Ishikawa (cell line): ENCODE measurements around the gene ZBTB12.

Experiments
- CEBPB ChIP-seq: IDR thresholded peaks from 2 replicates; pipeline ENCODE4 v1.6.1; 2012
- CREB1 ChIP-seq: IDR thresholded peaks from 2 replicates; pipeline ENCODE4 v1.6.1; 2012; ENCODE audit warnings: low read depth
- EGR1 ChIP-seq: IDR thresholded peaks from 2 replicates; pipeline ENCODE4 v1.6.1; 2012
- EP300 ChIP-seq: IDR thresholded peaks from 2 replicates; pipeline ENCODE4 v1.6.1; 2012; ENCODE audit warnings: borderline replicate concordance
- FOXM1 ChIP-seq: IDR thresholded peaks from 2 replicates; pipeline ENCODE4 v1.6.1; 2012; ENCODE audit warnings: low read depth, borderline replicate concordance
- NFIC ChIP-seq: IDR thresholded peaks from 2 replicates; pipeline ENCODE4 v1.6.1; 2012
- RAD21 ChIP-seq: IDR thresholded peaks from 2 replicates; pipeline ENCODE4 v1.6.1; 2012; ENCODE audit warnings: low read depth
- TAF1 ChIP-seq: IDR thresholded peaks from 2 replicates; pipeline ENCODE4 v1.6.1; 2012; ENCODE audit warnings: low read depth, mild to moderate bottlenecking
- TCF12 ChIP-seq: IDR thresholded peaks from 2 replicates; pipeline ENCODE4 v1.6.1; 2012; ENCODE audit warnings: low read depth
- TEAD4 ChIP-seq: IDR thresholded peaks from 2 replicates; pipeline ENCODE4 v1.6.1; 2012
- YY1 ChIP-seq: IDR thresholded peaks from 2 replicates; pipeline ENCODE4 v1.6.1; 2012; ENCODE audit warnings: low read depth
- ZBTB7A ChIP-seq: IDR thresholded peaks from 2 replicates; pipeline ENCODE4 v1.6.1; 2012; ENCODE audit warnings: low read depth
- TF ChIP-seq, protein P1 (sequence below): IDR thresholded peaks from 2 replicates; pipeline ENCODE4 v1.6.1; 2012; ENCODE audit warnings: low read depth, mild to moderate bottlenecking
- TF ChIP-seq, protein P2 (sequence below): IDR thresholded peaks from 2 replicates; pipeline ENCODE4 v1.6.1; 2012
- TF ChIP-seq, protein P3 (sequence below): IDR thresholded peaks from 2 replicates; pipeline ENCODE4 v1.6.1; 2012

Gene ZBTB12

DNA sequence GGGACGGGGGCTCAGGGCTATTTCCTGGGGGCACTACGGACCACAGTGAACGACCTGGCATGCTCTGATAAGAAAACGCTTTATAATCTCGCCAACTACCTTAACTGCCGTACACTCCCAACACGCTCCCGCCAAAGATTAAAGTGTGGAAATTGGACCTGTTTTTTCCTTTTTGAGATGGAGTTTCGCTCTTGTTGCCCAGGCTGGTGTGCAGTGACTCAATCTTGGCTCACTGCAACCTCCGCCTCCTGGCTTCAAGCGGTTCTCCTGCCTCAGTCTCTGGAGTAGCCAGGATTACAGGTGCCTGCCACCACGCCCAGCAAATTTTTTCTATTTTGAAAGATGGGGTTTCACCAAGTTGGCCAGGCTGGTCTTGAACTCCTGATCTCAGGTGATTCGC, 22.7 kb downstream of the ZBTB12 start:
- TF ChIP-seq, protein P1, sequence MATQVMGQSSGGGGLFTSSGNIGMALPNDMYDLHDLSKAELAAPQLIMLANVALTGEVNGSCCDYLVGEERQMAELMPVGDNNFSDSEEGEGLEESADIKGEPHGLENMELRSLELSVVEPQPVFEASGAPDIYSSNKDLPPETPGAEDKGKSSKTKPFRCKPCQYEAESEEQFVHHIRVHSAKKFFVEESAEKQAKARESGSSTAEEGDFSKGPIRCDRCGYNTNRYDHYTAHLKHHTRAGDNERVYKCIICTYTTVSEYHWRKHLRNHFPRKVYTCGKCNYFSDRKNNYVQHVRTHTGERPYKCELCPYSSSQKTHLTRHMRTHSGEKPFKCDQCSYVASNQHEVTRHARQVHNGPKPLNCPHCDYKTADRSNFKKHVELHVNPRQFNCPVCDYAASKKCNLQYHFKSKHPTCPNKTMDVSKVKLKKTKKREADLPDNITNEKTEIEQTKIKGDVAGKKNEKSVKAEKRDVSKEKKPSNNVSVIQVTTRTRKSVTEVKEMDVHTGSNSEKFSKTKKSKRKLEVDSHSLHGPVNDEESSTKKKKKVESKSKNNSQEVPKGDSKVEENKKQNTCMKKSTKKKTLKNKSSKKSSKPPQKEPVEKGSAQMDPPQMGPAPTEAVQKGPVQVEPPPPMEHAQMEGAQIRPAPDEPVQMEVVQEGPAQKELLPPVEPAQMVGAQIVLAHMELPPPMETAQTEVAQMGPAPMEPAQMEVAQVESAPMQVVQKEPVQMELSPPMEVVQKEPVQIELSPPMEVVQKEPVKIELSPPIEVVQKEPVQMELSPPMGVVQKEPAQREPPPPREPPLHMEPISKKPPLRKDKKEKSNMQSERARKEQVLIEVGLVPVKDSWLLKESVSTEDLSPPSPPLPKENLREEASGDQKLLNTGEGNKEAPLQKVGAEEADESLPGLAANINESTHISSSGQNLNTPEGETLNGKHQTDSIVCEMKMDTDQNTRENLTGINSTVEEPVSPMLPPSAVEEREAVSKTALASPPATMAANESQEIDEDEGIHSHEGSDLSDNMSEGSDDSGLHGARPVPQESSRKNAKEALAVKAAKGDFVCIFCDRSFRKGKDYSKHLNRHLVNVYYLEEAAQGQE, result no peak
- no peak for TF ChIP-seq TAF1
- TF ChIP-seq RAD21, result no peak
- TF ChIP-seq, protein P2, sequence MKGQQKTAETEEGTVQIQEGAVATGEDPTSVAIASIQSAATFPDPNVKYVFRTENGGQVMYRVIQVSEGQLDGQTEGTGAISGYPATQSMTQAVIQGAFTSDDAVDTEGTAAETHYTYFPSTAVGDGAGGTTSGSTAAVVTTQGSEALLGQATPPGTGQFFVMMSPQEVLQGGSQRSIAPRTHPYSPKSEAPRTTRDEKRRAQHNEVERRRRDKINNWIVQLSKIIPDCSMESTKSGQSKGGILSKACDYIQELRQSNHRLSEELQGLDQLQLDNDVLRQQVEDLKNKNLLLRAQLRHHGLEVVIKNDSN, result no peak
- no peak for TF ChIP-seq EGR1
- no peak for TF ChIP-seq CREB1
- TF ChIP-seq CEBPB, result no peak
- TF ChIP-seq NFIC, result no peak
- no peak for TF ChIP-seq ZBTB7A
- TF ChIP-seq TCF12, result no peak
- TF ChIP-seq EP300, result no peak
- TF ChIP-seq YY1, result no peak
- no peak for TF ChIP-seq FOXM1
- TF ChIP-seq, protein P3, sequence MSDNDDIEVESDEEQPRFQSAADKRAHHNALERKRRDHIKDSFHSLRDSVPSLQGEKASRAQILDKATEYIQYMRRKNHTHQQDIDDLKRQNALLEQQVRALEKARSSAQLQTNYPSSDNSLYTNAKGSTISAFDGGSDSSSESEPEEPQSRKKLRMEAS, result no peak

DNA sequence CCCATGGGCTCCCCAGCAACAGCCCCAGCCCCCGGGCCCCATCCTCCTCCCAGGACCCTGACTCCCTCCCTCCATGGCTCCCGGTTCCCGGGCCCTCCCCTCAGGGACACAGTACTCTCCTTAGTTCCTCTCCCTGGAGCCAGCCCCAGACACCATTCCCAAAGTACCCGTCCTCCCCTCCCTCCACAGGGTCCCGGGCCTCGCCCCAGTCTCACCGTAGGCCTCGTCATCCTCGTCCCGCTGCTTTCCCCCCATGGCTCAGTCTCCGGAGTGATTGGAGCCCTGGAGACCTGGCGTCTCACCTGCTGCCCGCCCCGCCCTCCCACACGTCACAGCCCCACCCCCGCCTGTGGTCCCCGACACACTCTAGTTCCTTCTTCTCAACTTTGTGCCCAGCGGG, 23.2 kb downstream of the ZBTB12 start, which contains the start of gene SLC44A4:
SLC44A4 (minus strand) TSS at position 272 of the 400 bp plus-strand sequence; CDS start at position 255, 17 bp downstream.
- no peak for TF ChIP-seq EP300
- TF ChIP-seq, protein P3, result no peak
- no peak for TF ChIP-seq CEBPB
- no peak for TF ChIP-seq TEAD4
- no peak for TF ChIP-seq TCF12
- TF ChIP-seq, protein P2, result no peak
- TF ChIP-seq TAF1, result no peak

DNA sequence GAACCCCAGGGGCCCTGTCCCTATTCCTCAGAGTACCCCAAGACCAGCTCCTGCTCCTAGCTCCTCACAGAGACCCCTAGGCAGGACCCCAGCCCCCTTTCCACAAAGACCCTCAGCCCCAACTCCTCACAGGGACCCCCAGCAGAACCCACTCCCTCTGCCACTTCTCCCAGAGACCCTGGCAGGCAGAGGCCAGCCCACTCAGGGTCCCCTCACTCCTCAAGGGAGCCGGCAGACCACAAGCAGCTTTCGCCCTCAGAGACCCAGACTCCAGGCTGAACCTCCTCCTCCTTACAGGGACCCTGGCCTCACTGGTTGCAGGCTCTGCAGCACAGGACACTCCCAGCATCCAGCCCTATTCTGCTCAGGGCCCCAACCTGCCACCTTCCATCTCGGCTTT, 23.7 kb downstream of the ZBTB12 start:
- TF ChIP-seq, protein P3, result no peak
- TF ChIP-seq YY1, result no peak
- no peak for TF ChIP-seq TEAD4
- TF ChIP-seq, protein P2, result no peak
- TF ChIP-seq EGR1, result no peak

DNA sequence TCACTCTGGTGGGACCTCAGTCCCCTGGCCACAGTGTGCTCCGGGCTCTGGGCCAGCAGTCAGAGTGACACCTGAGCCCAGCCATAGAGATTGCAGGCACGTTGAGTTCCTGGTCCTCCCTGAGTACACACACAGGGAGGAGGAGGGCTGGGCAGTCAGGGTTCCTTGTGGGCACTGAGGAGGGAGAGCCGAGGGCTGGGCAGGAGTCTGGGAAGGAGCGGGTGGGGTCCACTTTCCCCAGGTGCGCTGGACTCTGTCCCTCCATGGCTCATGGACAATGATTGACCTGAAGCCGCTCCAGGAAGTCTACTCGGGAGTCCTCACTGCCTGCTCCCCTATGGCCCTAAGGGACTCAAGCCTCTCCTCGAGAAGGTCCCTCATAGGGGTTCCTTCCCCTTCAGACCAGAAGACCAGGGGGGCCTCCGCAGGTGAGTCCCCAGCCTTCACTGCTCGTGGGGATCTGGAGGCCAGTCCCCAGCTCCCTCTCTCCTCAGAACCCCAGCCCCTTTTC, 24.2 kb downstream of the ZBTB12 start:
- TF ChIP-seq CREB1, result no peak
- no peak for TF ChIP-seq TEAD4
- no peak for TF ChIP-seq CEBPB
- TF ChIP-seq EP300, result no peak

DNA sequence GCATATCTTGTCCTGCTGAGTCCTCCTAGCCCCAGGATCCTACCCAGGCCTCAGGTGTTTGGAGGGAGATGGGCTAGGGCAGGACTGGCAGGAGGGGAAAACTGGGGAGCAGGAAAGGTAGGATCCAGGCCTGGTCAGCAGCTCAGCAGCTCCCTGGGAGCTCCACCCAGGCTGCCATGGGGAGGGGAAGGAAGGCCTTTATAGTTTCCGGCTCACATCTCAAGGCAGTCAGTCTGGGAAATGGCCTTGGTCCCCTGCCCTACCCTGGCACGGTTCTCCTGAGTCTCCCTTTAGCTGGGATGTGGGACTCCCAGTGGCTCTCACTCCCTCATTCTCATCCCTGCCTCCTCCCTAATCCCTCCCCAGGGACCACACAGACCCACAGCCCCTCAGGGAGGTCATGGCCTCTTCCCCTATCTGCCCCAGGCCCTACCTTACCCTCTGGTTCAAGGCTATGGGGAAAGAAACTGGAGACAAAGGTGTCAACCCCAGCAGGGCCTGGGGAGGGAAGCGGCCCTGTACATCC, 24.7 kb downstream of the ZBTB12 start:
- TF ChIP-seq, protein P2, result no peak
- TF ChIP-seq FOXM1 (no peak), TEAD4 (no peak), CEBPB (no peak), NFIC (no peak), TAF1 (no peak), RAD21 (no peak), CREB1 (no peak), ZBTB7A (no peak), YY1 (no peak), EGR1 (no peak), EP300 (no peak), TCF12 (no peak)
- TF ChIP-seq, protein P1, result no peak
- TF ChIP-seq, protein P3, result no peak
